Measurements from ENCODE around the gene STK11IP. TPM values are rescaled to one million over a fixed set of nuclear protein-coding genes. Genes with fewer than 3 reads are reported as not detected.
A peak's percentile ranks its signal among the peaks of the same experiment; 100 is the strongest.

STK11IP gene
- total RNA-seq, 4 donors from 2014 or later: 12.3 to 21.3 (median 14.4) TPM

DNA sequence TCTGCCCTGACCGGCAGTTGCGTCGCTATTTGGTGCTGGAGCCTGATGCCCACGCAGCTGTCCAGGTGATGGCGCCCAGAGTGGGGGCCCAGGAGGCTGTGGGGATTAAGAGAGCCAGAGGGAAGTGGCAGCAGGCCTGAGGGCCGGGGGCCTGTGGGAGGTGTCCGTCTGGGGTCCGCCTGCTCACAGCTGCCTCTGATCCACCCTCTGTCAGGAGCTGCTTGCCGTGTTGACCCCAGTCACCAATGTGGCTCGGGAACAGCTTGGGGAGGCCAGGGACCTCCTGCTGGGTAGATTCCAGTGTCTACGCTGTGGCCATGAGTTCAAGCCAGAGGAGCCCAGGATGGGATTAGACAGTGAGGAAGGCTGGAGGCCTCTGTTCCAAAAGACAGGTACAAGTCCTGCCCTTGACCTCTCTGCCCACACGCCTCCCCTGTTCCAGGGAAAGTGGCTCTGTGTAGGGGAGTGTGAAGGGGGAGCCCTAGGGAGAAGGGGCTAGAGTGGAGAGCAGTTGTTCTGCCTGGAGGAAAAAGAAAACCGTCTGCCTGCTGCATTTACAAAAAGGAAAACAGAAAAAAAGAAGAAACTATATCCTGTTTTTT lies 11.6 kb downstream of the STK11IP start:
- no peaks in the 10 kb centered on the region for H3K9me3 ChIP-seq
- intact Hi-C loops (cut with DNase I): no loop called here
- no peak for DNase-seq
- no peaks in the 10 kb centered on the region for H3K27me3 ChIP-seq
- 73 to 81% methylated on average over 2 to 8 of the region's 13 CpGs for WGBS, 2 donors
- no peak overlapping the region for H3K4me3 ChIP-seq
- peaks cover 16 to 93% (median 33%) of the 10 kb centered on the region in 3 donors for H3K36me3 ChIP-seq
- peak overlapping the region in 3 of 4 donors; percentile 54 to 72 (median 70) for H3K27ac ChIP-seq
- TF ChIP-seq, protein P1, sequence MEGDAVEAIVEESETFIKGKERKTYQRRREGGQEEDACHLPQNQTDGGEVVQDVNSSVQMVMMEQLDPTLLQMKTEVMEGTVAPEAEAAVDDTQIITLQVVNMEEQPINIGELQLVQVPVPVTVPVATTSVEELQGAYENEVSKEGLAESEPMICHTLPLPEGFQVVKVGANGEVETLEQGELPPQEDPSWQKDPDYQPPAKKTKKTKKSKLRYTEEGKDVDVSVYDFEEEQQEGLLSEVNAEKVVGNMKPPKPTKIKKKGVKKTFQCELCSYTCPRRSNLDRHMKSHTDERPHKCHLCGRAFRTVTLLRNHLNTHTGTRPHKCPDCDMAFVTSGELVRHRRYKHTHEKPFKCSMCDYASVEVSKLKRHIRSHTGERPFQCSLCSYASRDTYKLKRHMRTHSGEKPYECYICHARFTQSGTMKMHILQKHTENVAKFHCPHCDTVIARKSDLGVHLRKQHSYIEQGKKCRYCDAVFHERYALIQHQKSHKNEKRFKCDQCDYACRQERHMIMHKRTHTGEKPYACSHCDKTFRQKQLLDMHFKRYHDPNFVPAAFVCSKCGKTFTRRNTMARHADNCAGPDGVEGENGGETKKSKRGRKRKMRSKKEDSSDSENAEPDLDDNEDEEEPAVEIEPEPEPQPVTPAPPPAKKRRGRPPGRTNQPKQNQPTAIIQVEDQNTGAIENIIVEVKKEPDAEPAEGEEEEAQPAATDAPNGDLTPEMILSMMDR (IDR thresholded peaks at IDR 0.05): no peak
- no peak for TF ChIP-seq POLR2A (IDR thresholded peaks at IDR 0.05)
- H3K4me1 ChIP-seq: no peaks in the 10 kb centered on the region

DNA sequence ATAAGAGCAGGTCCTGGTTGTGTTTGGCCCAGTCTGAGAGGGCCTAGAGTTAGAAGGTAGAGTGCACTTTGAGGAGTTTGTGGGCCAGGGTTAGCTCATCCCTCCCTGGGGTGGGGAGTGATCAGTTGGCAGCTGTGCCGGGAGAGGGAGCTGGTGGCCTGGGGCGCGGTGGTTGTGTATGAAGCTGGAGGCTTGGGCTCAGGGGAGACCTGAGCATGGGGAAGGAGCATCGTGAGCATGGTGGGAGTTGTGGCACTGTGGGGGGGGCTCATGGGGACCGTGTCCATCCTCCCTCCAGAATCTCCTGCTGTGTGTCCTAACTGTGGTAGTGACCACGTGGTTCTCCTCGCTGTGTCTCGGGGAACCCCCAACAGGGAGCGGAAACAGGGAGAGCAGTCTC lies 13.6 kb downstream of the STK11IP start:
- no peaks in the 10 kb centered on the region for H3K27me3 ChIP-seq
- H3K4me3 ChIP-seq: no peak overlapping the region
- H3K27ac ChIP-seq: no peak overlapping the region
- no peaks in the 10 kb centered on the region for H3K9me3 ChIP-seq
- intact Hi-C loops (cut with DNase I): no loop called here
- TF ChIP-seq, protein P1 (IDR thresholded peaks at IDR 0.05): no peak
- TF ChIP-seq POLR2A (IDR thresholded peaks at IDR 0.05): no peak
- peaks cover 10 to 93% (median 35%) of the 10 kb centered on the region in 3 donors for H3K36me3 ChIP-seq
- 73 to 79% methylated on average over 2 to 3 of the region's 9 CpGs for WGBS, 2 donors
- no peak for DNase-seq
- no peaks in the 10 kb centered on the region for H3K4me1 ChIP-seq

DNA sequence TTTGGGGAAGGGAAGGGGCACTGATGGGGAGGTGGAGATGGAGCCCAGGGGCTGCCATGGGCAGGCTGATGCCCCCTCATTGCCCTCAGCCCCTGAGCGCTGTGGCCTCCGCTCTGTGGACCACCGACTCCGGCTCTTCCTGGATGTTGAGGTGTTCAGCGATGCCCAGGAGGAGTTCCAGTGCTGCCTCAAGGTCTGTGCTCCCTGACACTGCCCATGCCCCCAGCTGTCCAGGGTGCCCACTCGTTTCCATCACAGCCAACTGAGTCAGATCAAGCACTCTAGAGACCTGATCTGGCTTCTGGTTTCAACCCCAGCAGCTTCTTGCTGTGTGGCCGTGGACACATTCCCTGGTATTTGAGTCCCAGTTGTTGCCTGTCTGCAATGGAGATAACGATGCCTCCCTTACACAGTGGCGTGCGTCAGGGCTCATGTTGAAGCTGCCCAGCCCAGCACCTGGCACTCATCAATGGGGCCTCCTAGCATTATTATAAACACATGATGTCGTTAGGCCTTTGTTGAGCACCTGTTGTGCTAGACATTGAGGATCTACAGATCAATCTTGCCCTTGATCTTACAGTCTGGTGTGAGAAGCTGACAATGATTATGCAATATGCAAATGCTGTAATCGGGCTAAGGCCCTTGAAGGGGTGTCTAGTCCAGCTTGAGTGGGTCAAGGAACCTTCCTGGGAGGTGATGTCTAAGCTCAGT lies 14.4 kb downstream of the STK11IP start:
- Histone ChIP-seq H3K36me3 (peaks cover 5 to 91% (median 28%) of the 10 kb centered on the region in 3 donors), H3K4me3 (no peak overlapping the region), H3K27me3 (no peaks in the 10 kb centered on the region), H3K4me1 (no peaks in the 10 kb centered on the region), H3K27ac (no peak overlapping the region), H3K9me3 (no peaks in the 10 kb centered on the region)
- intact Hi-C loops (cut with DNase I): no loop called here
- no peak for TF ChIP-seq POLR2A (IDR thresholded peaks at IDR 0.05)
- TF ChIP-seq, protein P1 (IDR thresholded peaks at IDR 0.05): no peak
- no peak for DNase-seq
- 56 to 72% methylated on average over 7 to 8 of the region's 12 CpGs for WGBS, 2 donors

DNA sequence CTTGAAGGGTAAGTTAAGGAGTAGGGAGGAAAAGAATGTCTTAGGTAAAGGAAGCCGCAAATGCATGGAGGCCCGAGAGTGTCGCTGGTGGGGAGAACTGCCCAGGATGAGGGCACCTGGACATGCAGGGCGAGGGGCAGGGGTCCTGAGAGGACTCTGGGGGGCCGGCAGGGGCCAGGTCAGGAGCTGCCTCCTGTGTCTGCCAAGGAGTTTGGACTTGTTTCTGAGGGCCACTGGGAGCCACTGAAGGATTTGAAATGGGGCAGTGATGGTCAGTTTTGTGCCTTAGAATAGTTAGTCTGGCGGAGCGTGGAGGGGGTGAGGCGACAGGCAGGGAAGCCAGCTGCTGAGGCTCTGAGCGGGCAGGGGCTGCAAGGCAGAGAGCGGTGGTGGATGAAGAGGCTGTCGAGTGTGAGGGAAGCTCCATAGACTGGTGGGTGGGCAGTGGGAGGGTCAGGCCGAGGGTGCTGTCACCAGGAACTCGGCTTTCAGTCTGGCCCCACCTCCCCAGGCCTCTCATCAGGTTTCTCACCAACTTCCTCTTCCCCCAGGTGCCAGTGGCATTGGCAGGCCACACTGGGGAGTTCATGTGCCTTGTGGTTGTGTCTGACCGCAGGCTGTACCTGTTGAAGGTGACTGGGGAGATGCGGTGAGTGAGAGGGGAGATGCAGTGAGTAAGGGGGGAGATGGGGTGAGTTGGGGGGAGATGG lies 15.1 kb downstream of the STK11IP start:
- no peak for DNase-seq
- Histone ChIP-seq H3K4me3 (no peak overlapping the region), H3K27ac (no peak overlapping the region), H3K4me1 (no peaks in the 10 kb centered on the region), H3K36me3 (peaks cover 5 to 84% (median 28%) of the 10 kb centered on the region in 3 donors), H3K27me3 (no peaks in the 10 kb centered on the region), H3K9me3 (no peaks in the 10 kb centered on the region)
- TF ChIP-seq POLR2A (IDR thresholded peaks at IDR 0.05): no peak
- TF ChIP-seq, protein P1 (IDR thresholded peaks at IDR 0.05): no peak
- intact Hi-C loops (cut with DNase I): no loop called here
- WGBS, 2 donors: 78 to 89% methylated on average over 13 of the region's 15 CpGs

All from esophagus squamous epithelium (tissue), 5 donors.